Muscle layer of colon (tissue), 2 donors: ENCODE results near the gene RAB6B.

ENCODE experiments used
- H3K27ac ChIP-seq: one replicate; pipeline ENCODE4 v1.7.0; 2013; ENCODE audit warnings: low read depth, mild to moderate bottlenecking, low read length, moderate library complexity
- H3K27me3 ChIP-seq, 2 donors: one replicate each; pipeline ENCODE4 v1.7.0; 2013; ENCODE audit warnings: low read length in 2 of 2, mild to moderate bottlenecking in 2 of 2; ENCODE audit not compliant: insufficient read depth in 2 of 2, control insufficient read depth in 1 of 2
- H3K36me3 ChIP-seq: one replicate; pipeline ENCODE4 v1.7.0; 2013; ENCODE audit warnings: mild to moderate bottlenecking, low read length; ENCODE audit not compliant: insufficient read depth
- H3K4me1 ChIP-seq: one replicate; pipeline ENCODE4 v1.7.0; 2013; ENCODE audit warnings: mild to moderate bottlenecking, low read length; ENCODE audit not compliant: insufficient read depth
- H3K4me3 ChIP-seq, 2 donors: one replicate each; pipeline ENCODE4 v1.7.0; 2013; ENCODE audit warnings: low read length in 2 of 2, low read depth in 1 of 2, mild to moderate bottlenecking in 1 of 2, moderate library complexity in 1 of 2
- H3K9ac ChIP-seq: one replicate; pipeline ENCODE4 v1.7.0; 2013; ENCODE audit warnings: low read length
- H3K9me3 ChIP-seq: one replicate; pipeline ENCODE4 v1.7.0; 2013; ENCODE audit warnings: mild to moderate bottlenecking, low read length
- donor health status: abdominal sarcoma.
- donor health status: Adenocarcinoma of cecum.

Gene RAB6B

GRCh38 chr3:133871368-133872090 lies 24.2 kb downstream of the RAB6B start:
- H3K27ac ChIP-seq = no peak overlapping the region

DNA sequence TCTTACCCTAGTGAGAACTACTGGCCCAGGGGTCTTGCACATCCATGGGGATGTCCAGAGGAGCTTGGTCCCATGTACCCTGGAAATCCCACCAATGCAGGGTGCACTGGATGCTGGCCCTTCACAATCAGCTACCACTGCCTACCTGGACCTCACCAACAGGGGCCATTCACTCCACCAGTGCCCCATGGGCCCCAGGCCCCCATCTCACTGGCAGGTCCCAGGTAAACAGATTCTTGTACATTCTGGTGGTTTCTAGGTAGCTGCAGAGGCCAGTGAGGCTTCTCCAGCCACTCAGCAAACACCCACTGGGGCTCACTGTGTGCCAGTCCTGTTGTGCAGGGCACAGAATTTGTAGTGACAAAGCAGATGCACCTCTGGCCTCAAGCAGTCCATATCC lies 24.9 kb downstream of the RAB6B start:
- no peak overlapping the region for H3K9ac ChIP-seq
- H3K36me3 ChIP-seq = no peaks in the 10 kb centered on the region
- no peaks in the 10 kb centered on the region for H3K4me1 ChIP-seq
- no peaks in the 10 kb centered on the region for H3K9me3 ChIP-seq
- no peaks in the 10 kb centered on the region for H3K27me3 ChIP-seq
- H3K27ac ChIP-seq = no peak overlapping the region
- H3K4me3 ChIP-seq = no peak overlapping the region

More at GRCh38 chr3:133871368-133872090, 24.2 kb downstream of the RAB6B start:
- Histone ChIP-seq H3K9ac (no peak overlapping the region), H3K9me3 (no peaks in the 10 kb centered on the region), H3K4me3 (no peak overlapping the region), H3K4me1 (no peaks in the 10 kb centered on the region), H3K36me3 (no peaks in the 10 kb centered on the region), H3K27me3 (no peaks in the 10 kb centered on the region)

GRCh38 chr3:133869586-133869985 lies 26.1 kb downstream of the RAB6B start:
- no peaks in the 10 kb centered on the region for H3K9me3 ChIP-seq
- H3K9ac ChIP-seq = no peak overlapping the region
- H3K36me3 ChIP-seq = no peaks in the 10 kb centered on the region
- no peaks in the 10 kb centered on the region for H3K4me1 ChIP-seq
- no peaks in the 10 kb centered on the region for H3K27me3 ChIP-seq
- H3K27ac ChIP-seq = no peak overlapping the region
- H3K4me3 ChIP-seq = no peak overlapping the region

DNA sequence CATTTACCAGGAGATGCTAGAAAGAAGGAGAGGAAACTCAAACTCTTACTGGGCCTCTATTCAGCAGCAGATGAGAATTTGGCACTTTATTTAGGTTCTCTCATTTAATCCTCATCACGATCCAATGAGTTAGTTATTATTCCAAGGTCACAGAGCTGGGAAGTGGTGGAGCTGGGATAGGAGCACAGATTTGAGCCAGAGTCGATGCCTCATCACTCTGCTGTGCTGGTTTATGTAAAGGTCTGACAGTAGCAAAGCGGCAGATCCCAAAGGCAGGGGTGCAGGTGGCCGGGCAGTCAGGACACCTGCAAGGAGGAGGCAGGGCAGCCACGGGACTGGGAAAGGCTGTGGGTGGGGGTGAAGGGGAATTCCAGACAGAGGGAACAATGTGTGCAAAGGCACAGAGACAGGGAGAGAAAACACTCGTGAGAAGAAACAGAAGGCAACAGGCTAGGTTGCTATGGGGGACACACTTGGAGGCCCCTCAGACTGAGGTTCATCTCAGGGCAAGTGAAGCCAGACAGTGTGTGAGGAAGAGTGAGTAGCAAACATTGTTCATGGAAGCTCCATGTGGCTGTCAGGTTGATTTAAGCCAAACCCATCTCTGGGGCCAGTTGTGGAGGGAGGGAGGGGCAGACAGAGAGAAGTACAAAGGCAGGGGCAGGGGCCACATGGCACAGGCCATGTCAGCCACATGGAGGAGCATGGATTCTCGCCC lies 26.8 kb downstream of the RAB6B start:
- Histone ChIP-seq H3K4me1 (no peaks in the 10 kb centered on the region), H3K9ac (no peak overlapping the region), H3K27ac (no peak overlapping the region), H3K36me3 (no peaks in the 10 kb centered on the region), H3K27me3 (no peaks in the 10 kb centered on the region), H3K4me3 (no peak overlapping the region), H3K9me3 (no peaks in the 10 kb centered on the region)

- no peak overlapping the region for H3K9ac ChIP-seq
- no peaks in the 10 kb centered on the region for H3K36me3 ChIP-seq
- no peaks in the 10 kb centered on the region for H3K27me3 ChIP-seq
- no peak overlapping the region for H3K4me3 ChIP-seq
- no peak overlapping the region for H3K27ac ChIP-seq
- H3K9me3 ChIP-seq = no peaks in the 10 kb centered on the region
- no peaks in the 10 kb centered on the region for H3K4me1 ChIP-seq
These were observed 27.5 kb downstream of the RAB6B start for GRCh38 chr3:133868186-133868585.

- Histone ChIP-seq H3K9me3 (no peaks in the 10 kb centered on the region), H3K9ac (no peak overlapping the region)
These were observed 29.5 kb downstream of the RAB6B start for GRCh38 chr3:133866141-133866540.

GRCh38 chr3:133865136-133865855 lies 30.4 kb downstream of the RAB6B start:
- Histone ChIP-seq H3K4me3 (no peak overlapping the region), H3K4me1 (no peaks in the 10 kb centered on the region), H3K27ac (no peak overlapping the region), H3K9me3 (no peaks in the 10 kb centered on the region), H3K27me3 (no peaks in the 10 kb centered on the region), H3K36me3 (no peaks in the 10 kb centered on the region), H3K9ac (no peak overlapping the region)

More at GRCh38 chr3:133866141-133866540, 29.5 kb downstream of the RAB6B start:
- no peak overlapping the region for H3K27ac ChIP-seq
- no peak overlapping the region for H3K4me3 ChIP-seq
- H3K36me3 ChIP-seq = no peaks in the 10 kb centered on the region
- no peaks in the 10 kb centered on the region for H3K4me1 ChIP-seq
- no peaks in the 10 kb centered on the region for H3K27me3 ChIP-seq

- Histone ChIP-seq H3K4me3 (no peak overlapping the region), H3K27ac (no peak overlapping the region), H3K36me3 (no peaks in the 10 kb centered on the region), H3K9me3 (no peaks in the 10 kb centered on the region), H3K27me3 (no peaks in the 10 kb centered on the region), H3K9ac (no peak overlapping the region), H3K4me1 (no peaks in the 10 kb centered on the region)
These were observed 31.1 kb downstream of the RAB6B start for GRCh38 chr3:133864616-133865015.

DNA sequence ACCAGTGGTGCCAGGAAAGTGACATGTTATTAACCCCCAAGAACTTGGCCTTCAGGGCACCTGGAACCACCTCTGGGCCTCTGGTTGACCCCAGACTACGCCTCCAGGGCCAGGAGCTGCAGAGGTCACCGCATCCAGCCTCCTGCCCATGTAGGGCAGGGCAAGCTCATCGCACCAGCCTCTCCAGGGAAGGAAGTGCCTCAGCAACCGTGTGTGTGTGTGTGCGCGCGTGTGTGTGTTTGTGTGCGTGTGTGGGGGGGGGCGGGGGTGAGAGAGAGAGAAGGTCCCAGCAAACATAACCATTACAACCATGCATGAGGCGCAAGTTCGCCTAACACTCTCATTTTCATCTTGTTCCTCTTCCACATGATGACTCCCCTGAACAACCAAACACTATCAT lies 31.8 kb downstream of the RAB6B start:
- Histone ChIP-seq H3K27ac (no peak overlapping the region), H3K4me3 (no peak overlapping the region), H3K9ac (no peak overlapping the region), H3K27me3 (no peaks in the 10 kb centered on the region), H3K36me3 (no peaks in the 10 kb centered on the region), H3K4me1 (no peaks in the 10 kb centered on the region), H3K9me3 (no peaks in the 10 kb centered on the region)

DNA sequence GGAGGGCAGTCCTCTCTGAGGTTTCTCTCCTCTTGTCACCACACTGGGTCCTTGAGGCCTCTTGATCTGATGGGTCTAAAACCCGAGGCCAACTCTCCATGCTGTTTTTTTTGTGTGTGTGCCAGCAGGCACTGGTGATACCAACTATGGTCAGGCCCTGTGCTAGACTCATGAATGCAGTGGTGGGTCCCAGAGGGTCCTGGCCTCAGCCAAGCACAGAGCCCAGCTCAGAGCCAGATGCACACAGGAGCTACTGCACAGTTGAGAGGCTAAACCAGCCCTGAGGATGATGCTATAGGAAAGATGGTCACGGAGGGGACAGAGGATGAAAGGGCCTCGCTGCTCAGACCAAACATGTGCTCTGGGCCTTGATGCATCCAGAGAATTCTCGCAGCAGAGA lies 33.5 kb downstream of the RAB6B start:
- H3K4me3 ChIP-seq = no peak overlapping the region

DNA sequence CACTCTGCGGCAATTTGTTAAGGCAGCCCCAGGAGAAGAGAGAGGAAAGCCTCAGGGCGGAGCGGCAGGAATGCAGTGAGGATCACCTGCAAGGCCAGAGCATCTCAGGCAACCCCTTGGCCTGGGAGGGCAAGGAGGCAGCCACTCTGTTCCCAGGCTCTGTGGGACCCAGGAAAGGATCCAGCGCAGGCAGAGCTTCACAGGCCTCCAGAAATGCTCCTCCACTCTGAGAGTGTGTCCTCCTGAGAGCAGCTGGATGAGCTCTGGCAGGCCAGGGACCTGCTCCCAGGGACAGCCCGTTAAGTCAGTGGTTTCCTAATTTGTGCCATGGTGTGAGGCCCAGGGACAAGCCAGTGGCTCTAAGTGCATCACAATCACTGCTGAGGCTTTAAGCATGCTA lies 35.2 kb downstream of the RAB6B start:
- Histone ChIP-seq H3K9ac (no peak overlapping the region), H3K4me3 (no peak overlapping the region), H3K27ac (no peak overlapping the region), H3K36me3 (no peaks in the 10 kb centered on the region), H3K4me1 (no peaks in the 10 kb centered on the region), H3K9me3 (no peaks in the 10 kb centered on the region), H3K27me3 (no peaks in the 10 kb centered on the region)

More for the DNA sequence above, 33.5 kb downstream of the RAB6B start:
- no peak overlapping the region for H3K9ac ChIP-seq
- H3K4me1 ChIP-seq = no peaks in the 10 kb centered on the region
- no peaks in the 10 kb centered on the region for H3K36me3 ChIP-seq
- no peak overlapping the region for H3K27ac ChIP-seq
- no peaks in the 10 kb centered on the region for H3K9me3 ChIP-seq
- H3K27me3 ChIP-seq = no peaks in the 10 kb centered on the region
